Measurements from ENCODE around the gene IL10RB. TPM values are rescaled to one million over a fixed set of nuclear protein-coding genes. Genes with fewer than 3 reads are reported as not detected.
"Not testable (repeated sequence)": the region's sequence is repeated elsewhere in the genome, so short reads cannot be mapped to it uniquely, and the experiment has no call there.

Gene IL10RB
- total and polyA plus RNA-seq, 7 donors: 15.0 to 66.8 (median 26.2) TPM

DNA sequence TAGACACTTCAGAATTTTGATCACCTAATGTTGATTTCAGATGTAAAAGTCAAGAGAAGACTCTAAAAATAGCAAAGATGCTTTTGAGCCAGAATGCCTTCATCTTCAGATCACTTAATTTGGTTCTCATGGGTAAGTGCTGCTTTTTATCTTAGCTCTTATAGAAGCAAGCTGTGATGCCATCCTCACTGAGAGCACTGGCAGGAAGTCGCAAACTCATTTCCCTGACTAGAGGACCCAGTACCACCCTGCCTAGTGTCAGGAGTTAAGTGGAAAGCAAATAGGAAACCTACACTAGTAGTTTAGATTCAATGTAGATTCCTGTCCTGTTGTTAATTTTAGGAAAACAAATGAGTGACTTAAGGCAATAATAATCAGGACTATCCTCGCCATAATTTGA, 24.3 kb upstream of the IL10RB start:
- TF ChIP-seq, protein P1, sequence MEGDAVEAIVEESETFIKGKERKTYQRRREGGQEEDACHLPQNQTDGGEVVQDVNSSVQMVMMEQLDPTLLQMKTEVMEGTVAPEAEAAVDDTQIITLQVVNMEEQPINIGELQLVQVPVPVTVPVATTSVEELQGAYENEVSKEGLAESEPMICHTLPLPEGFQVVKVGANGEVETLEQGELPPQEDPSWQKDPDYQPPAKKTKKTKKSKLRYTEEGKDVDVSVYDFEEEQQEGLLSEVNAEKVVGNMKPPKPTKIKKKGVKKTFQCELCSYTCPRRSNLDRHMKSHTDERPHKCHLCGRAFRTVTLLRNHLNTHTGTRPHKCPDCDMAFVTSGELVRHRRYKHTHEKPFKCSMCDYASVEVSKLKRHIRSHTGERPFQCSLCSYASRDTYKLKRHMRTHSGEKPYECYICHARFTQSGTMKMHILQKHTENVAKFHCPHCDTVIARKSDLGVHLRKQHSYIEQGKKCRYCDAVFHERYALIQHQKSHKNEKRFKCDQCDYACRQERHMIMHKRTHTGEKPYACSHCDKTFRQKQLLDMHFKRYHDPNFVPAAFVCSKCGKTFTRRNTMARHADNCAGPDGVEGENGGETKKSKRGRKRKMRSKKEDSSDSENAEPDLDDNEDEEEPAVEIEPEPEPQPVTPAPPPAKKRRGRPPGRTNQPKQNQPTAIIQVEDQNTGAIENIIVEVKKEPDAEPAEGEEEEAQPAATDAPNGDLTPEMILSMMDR (IDR thresholded peaks at IDR 0.05): no peak
- TF ChIP-seq POLR2A (IDR thresholded peaks at IDR 0.05) (no peak), POLR2AphosphoS5 (IDR thresholded peaks at IDR 0.05) (no peak), EP300 (IDR thresholded peaks at IDR 0.05) (no peak)

GRCh38 chr21:33242846-33243245, 23.3 kb upstream of the IL10RB start:
- 96 to 98% methylated on average over 8 of the region's 8 CpGs for WGBS, 2 donors
- H3K27ac ChIP-seq; DNase-seq; H3K4me1 ChIP-seq; intact Hi-C loops (cut with DNase I); H3K9me3 ChIP-seq; H3K4me3 ChIP-seq; H3K27me3 ChIP-seq: not testable (repeated sequence)
- H3K36me3 ChIP-seq: peaks cover 0 to 39% (median 17%) of the 10 kb centered on the region in 4 donors

More for the DNA sequence above, 24.3 kb upstream of the IL10RB start:
- DNase-seq: no peak
- Histone ChIP-seq H3K36me3 (peaks cover 0 to 29% (median 13%) of the 10 kb centered on the region in 4 donors), H3K27ac (no peak overlapping the region), H3K4me3 (no peak overlapping the region), H3K9me3 (no peaks in the 10 kb centered on the region), H3K27me3 (no peaks in the 10 kb centered on the region), H3K4me1 (peaks cover 0 to 4% (median 0%) of the 10 kb centered on the region in 4 donors)
- intact Hi-C loops (cut with DNase I): no loop called here
- 85 to 96% methylated on average over 2 of the region's 2 CpGs for WGBS, 2 donors

GRCh38 chr21:33244082-33244778, 21.9 kb upstream of the IL10RB start:
- Histone ChIP-seq H3K4me3 (no peak overlapping the region), H3K9me3 (no peaks in the 10 kb centered on the region), H3K27ac (no peak overlapping the region), H3K4me1 (no peaks in the 10 kb centered on the region), H3K27me3 (no peaks in the 10 kb centered on the region), H3K36me3 (peaks cover 0 to 53% (median 17%) of the 10 kb centered on the region in 4 donors)
- DNase-seq: no peak
- TF ChIP-seq POLR2AphosphoS5 (IDR thresholded peaks at IDR 0.05) (no peak), POLR2A (IDR thresholded peaks at IDR 0.05) (no peak)
- intact Hi-C loops (cut with DNase I): no loop called here
- 68 to 86% methylated on average over 6 of the region's 6 CpGs for WGBS, 2 donors

DNA sequence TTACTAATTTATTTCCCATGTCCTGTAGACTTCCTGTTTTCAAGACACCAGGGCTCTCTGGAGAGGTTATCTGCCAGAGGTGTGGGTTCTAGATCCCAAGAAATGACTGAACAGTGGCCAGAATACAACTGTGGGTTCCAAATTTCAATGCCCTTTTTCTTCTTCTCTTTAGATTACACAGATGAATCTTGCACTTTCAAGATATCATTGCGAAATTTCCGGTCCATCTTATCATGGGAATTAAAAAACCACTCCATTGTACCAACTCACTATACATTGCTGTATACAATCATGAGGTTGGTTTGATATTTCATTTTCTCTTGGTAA, 21.4 kb upstream of the IL10RB start:
- Histone ChIP-seq H3K27me3 (no peaks in the 10 kb centered on the region), H3K9me3 (no peaks in the 10 kb centered on the region), H3K4me3 (no peak overlapping the region), H3K36me3 (peaks cover 0 to 58% (median 17%) of the 10 kb centered on the region in 4 donors), H3K27ac (no peak overlapping the region), H3K4me1 (no peaks in the 10 kb centered on the region)
- intact Hi-C loops (cut with DNase I): no loop called here
- WGBS, 2 donors: 81 to 95% methylated on average over 2 of the region's 2 CpGs
- DNase-seq: no peak
- TF ChIP-seq, protein P1 (IDR thresholded peaks at IDR 0.05): no peak
- TF ChIP-seq POLR2A (IDR thresholded peaks at IDR 0.05) (no peak), POLR2AphosphoS5 (IDR thresholded peaks at IDR 0.05) (no peak), EP300 (IDR thresholded peaks at IDR 0.05) (no peak)

- Histone ChIP-seq H3K27me3 (no peaks in the 10 kb centered on the region), H3K4me1 (no peaks in the 10 kb centered on the region), H3K27ac (no peak overlapping the region), H3K9me3 (no peaks in the 10 kb centered on the region), H3K36me3 (peaks cover 0 to 65% (median 17%) of the 10 kb centered on the region in 4 donors), H3K4me3 (no peak overlapping the region)
- intact Hi-C loops (cut with DNase I): no loop called here
- TF ChIP-seq, protein P1 (IDR thresholded peaks at IDR 0.05): no peak
- TF ChIP-seq EP300 (IDR thresholded peaks at IDR 0.05): no peak
- TF ChIP-seq POLR2A (IDR thresholded peaks at IDR 0.05): no peak
- TF ChIP-seq POLR2AphosphoS5 (IDR thresholded peaks at IDR 0.05): no peak
- no peak for DNase-seq
- 94 to 97% methylated on average over 4 of the region's 4 CpGs for WGBS, 2 donors
Observed at GRCh38 chr21:33245289-33245918, 20.8 kb upstream of the IL10RB start.

Measured in sigmoid colon (tissue), 7 donors.